Measurements from ENCODE around the gene FABP3.

The FABP3 gene

DNA sequence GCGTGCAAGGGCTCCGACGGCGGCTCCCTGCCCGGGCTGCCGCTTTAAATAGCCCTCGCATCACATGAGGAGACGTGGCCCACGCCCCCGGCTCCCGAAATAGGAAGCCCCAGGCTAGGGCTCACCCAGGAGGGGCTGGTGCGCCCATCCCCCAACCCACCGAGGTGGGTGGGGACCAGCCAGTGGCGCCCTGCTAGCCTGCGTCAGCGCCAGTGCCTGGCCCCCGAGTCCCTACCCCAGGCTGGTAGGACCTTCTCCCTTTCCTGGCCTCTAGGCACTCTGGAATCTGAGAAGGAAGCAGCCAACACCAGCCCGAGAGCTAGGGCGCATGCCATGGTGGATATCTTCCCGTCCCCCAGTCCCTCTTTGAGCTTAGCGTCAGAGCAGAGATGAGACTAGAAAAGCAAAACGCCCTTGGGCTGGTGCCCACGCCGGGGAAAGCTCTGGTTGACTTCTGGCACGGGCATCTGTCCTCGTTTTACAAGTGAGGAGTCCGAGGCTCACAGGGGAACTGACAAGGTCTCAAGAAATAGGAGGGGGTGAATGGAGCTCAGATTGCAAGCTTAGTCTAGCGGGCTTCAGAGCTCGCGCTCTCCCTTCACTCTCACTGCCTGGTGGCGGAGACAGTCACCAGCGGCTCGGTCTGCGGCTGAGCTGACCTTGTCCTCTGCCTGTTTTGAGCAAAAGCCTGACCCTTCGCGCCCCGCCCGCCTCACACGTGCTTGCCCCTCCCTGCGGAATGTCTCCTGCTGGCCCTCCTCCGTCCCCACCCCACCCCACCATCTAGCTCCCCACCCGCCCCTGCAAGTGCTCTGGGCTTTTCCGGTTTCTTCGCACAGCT is at the start of gene FABP3:
Gene FABP3 (minus strand): TSS at position 21 of the 841 bp plus-strand sequence. CDS start 62 bp downstream, outside the sequence.
- DNase-seq (ENCODE audit: low read depth) = peak; percentile 9

DNA sequence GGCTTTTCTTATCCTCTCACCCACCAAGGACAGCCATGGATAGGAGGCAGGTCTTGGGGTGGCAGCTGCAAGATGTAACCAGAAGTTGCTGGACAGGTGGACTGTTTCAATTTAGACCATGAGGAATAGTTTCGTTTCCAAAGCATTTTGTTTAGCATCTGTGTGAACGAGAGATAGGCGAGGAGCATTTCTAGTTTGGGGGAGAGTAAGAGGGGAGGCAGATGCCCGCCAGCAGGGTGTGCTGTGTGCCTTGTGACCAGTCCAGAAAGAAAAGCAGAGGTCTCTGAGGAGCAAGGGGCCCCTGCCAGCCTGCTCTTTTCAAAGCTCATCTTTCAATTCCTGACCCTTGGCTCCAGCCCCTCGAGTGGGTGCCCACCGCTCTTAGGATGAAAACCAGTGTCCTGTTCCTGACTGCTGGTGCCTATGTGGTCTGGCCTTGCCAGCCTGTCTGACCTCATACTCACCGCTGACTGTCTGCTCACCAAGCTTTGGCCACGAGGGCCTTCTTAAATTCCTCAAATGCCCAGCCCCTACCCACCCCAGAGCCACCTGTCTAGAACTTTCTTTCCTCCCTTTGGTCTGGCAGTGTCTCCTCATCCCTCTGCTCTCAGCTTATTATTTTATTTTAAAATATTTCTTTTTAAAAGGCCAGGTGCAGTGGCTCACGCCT is 48.6 kb upstream of the FABP3 start:
- DNase-seq (ENCODE audit: low read depth) = no peak

DNA sequence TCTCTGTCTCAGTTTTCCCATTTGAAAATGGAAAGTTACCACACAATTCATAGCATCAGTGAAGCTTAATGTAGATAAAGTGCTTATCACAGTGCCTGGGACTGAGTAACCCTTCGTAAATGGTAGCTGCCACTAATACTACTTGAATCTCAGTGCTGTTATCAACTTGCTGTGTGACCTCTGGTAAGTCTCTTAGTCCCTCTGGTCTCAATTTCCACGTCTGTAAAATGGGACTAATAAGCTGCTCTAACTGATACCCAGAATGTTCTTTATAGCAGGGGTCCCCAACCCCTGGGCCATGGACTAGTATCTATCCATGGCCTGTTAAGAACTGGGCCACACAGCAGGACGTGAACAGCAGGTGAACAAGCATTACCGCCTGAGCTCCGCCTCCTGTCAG is 47.8 kb upstream of the FABP3 start:
- no peak for DNase-seq (ENCODE audit: low read depth)

DNA sequence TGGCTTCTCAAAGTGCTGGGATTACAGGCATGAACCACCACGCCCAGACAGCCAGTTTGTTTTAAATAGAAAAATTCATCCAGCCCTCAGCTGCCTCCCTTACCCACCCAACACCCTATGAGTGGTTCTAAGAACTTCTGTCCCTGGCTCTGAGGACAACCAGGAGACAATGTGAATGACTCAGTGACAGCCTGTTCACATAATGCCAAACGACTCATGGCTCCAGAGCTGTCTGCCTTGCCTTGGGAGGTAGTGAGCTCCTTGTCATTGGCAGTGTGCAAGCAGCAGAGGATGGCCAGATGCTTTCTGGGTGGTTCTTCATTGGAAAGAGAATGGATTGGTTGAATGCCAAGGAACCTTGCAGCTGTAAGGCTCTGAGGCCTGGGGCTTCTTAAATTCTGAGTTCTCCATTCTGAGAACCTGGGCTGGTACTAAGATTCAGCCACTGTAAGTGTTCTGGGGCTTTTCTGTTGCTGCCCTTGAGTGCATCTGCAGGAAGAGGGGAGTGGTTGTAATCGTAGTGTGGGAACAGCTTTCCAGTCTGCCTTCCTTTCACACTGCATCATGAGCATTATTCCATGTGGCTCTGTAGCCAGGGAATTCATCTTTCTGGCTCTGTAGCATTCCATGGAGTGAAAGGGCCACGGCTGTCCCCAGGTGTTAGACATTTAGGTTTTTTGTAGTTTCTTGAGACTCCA is 45.9 kb upstream of the FABP3 start:
- no peak for DNase-seq (ENCODE audit: low read depth)

DNA sequence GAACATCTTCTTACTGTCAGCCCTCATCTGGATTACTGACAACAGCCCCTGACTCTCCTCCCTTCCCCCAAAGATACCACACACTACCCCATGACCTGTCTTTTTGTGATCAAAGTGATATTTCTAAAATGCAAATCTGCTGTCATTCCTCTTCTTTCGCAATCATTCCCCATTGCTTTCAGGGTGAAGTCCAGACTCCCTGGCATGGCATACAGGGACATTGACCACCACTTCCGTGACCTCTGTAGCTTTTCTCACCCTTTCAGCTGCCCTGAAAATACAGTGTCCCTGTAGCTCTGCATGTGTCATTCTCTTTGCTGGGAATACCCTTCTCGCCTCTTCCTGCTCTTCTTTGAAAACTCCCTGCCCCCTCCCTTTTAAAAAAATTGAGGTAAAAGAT is 44.3 kb upstream of the FABP3 start:
- no peak for DNase-seq (ENCODE audit: low read depth)

DNA sequence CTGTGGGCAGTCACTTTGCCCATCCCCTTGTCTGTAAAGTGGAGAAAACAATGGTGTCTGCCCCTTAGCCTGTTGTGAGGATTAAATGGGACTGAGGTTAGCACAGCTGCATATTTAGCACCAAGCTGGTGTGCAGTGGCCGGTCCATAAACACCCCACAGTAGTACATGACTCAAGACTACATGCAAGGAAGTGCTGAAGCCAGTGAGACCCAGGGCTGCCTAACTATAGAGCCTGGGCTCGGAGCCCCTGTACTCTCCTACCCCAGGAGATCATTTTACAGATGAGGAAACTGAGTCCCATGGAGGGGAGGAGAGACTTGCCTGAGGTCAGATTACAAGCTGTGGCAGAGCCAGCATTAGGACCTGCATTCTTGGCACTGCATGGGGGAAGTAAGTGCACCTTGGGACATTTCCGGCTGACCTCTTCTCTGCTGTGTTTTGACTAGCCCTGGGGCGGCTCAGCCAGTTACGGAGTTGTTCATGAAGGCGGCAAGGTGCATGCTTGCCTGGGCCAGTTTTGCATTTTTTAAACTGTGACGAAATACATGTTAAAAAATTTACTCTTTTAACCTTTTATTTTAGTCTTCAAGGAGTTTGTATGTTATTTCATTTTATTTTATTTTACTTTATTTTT is 43.3 kb upstream of the FABP3 start:
- DNase-seq (ENCODE audit: low read depth) = no peak

DNA sequence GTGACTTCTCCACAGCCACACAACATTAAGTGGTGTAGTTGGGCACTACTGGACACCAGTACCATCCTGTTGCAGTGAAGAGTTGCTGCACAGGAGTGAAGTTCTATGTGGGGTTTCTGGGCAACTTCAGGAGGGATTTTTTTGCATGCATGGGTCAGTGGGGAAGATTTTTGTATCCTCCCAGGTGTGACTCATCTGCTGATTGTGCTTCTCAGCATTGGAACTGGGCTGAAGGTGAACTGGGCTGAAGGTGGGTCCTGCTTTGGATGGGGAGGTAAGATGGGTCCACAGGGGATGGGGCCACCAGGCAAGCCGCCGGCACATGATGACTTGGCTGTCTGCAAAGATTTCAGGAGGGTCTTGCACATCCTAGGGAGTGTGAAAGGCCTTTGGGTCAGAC is 42.8 kb upstream of the FABP3 start:
- no peak for DNase-seq (ENCODE audit: low read depth)

DNA sequence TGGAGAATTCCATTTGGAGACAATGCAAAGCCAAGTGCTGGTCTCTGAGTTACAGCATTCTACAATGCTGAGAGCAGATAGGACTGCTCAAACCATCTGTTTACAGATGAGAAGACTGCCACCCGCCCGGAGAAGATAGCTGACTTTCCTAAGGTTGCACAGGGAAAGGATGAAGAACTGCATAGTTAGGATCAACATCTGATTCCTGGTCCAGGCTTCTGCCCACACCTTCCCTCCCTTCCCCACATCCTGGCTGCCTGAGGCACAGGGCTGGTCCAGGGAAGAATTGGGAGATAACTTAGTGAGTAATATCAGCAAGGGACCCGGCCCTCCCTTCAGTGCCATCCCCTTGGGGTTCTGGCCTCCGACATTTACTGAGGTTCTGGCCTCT is 42.1 kb upstream of the FABP3 start:
- no peak for DNase-seq (ENCODE audit: low read depth)

DNA sequence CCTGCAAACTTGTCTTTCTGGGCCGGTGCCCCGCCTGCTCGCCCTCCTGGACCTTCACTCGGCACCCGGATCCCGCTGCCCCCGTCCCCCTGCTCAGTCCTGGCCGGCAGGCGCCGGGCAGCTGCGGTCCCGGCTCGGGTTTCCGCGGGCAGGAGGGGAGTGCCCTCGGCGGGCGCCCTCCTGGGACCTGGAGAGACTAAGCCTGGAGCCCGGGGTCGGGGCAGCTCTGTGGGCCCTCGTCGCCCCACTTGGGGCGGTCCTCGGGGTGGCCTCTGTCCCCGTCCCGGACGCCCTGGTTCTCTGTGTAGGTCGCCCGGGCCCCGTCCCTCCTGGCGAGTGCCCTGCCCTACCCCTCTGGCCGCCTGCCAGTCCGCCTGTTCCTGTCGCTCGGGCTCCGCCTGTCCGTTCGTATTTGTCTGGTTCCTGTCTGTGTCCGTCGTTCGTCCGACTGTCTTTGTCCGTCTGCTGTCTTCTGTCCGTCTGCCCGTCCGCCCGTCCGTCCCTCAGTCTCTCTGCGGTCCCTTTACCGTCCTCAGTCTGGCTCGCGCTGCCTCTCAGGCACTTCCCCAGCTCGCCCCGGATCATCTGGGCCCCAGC is 40.6 kb upstream of the FABP3 start:
- no peak for DNase-seq (ENCODE audit: low read depth)

DNA sequence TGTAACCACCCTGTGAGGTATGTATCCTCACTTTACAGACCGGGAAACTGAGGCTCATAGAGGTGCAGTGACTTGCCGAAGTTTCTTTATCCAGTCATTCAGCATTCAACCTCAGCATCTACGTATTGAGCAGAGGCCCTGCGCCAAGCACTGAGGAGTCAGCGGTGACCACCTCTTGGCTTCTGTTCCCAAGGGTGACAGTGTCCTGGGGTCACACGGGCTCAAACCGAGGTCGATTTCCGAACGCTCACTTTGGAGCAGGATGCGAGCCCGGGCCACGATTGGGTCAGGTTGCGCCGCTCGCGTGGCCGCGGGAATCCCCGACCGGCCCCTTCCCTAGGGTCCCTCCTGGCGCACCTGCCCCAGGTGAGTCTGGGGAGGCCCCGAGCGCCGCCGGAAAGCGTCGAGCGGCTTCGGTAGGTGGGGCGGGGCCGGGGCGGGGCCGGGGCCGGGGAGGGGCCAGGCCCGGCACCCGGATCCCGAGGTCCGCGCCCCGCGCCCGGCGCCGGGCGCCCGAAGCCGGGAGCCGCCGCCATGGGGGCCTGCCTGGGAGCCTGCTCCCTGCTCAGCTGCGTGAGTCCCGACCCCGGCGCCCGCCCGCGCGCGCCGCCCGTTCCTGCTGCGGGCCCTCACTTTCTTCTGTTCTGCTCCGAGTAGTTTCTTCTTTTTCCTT is 40.0 kb upstream of the FABP3 start, which contains the start of gene SERINC2:
Gene SERINC2 (plus strand): TSS at position 482 of the 673 bp plus-strand sequence. CDS start 53 bp downstream, at position 535.
- no peak for DNase-seq (ENCODE audit: low read depth)

DNA sequence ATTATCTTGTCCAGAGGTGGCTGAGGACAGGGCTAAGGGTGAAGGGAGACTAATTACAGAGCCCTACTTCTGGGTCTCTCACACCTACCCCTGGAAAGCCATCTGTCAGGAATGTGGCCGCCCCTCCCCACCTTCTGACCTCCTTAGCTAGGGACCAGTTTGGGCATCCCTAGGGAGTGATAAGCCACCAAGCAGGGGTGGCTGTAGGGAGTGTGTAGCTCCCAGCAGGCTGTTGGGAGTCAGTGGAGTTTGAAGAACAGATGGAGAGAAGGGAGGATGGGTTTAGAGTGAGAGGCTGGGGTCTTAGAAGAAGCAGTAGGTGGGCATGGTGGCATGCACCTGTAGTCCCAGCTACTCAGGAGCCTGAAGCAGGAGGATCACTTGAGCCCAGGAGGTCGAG is 39.3 kb upstream of the FABP3 start:
- no peak for DNase-seq (ENCODE audit: low read depth)

DNA sequence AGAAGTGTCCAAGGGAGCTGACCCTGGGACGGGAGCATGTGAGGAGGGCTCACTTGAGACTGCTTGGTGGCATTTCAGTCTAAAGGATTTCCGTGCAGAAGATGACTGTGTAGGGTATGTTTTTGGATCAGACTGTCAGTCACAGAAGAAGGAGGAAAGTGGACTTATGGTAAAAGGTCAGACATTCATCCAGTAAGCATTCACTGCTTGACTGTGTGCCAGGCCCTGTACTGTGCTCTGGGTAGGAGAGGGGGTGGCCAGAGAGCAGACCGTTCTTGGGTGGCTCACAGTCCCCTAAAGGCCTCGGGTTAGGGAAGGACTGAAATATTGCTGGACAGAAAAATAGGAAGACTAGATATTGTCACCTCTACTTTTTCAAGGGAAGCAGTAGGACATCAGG is 38.0 kb upstream of the FABP3 start:
- no peak for DNase-seq (ENCODE audit: low read depth)

DNA sequence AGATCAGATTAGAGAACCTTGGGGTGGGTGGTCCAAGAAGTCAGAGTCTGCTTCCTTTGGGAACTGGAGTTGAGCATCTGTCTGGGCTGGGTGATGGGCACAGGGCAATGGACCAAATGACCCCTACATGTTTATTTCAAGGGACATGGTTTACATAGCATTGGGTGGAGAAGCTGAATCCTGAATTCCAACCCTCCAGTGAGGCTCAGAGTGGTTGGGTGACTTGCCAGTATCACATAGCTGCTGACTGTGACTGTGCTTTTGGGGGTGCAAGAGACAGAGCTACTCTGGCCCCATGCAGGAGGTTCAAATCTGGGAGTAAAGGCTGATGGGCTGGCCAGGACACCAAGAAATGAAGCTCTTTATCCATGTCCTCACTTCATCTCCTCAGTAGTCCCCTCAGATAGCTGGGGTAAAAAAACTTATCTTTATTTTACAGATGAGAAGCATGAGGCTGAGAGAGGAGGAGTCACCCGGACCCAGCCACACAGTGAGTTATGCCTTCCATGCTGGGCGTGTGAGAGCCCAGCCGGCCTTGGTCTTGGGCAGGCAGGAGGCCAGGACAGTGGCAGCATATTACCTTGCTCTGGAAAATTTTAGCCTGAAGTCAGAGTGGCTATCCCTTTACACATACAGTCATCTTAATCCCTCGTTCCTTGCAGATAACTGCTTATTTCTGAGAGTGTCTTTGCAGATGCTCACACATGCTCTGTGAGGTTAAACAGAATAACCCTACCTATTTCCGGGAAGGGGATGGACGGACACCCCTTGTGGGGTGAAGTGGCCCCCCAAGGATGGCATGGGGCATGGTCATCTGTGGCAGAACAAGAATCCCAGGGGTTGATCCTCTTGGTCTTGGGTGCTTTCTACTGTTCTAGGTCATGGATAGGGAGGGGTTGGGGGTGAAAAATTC is 37.3 kb upstream of the FABP3 start:
- no peak for DNase-seq (ENCODE audit: low read depth)

DNA sequence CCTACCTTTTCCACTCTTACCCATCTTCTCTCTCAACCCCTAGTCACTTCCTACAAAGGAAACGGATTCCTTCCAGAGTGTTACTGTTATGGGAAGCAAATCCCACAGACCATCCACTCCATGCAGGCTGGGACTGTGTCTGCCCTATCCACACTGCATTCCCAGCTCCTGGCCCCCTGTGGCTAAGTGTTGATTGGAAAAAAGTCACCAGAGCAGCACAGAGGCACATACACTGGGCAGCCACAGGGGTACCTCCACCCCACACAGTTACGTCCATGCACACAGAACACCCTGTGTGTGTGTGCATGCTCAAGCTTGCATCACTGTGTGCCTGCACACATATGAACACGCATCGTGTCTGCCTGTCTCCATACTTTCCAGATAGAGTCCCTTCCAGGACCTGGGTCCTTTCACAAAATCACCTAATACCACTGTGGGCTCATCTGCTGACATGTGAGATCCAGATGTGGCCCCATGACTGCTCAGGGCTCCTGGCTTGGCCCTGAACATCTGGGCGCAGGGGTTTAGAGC is 36.0 kb upstream of the FABP3 start:
- DNase-seq (ENCODE audit: low read depth) = no peak

DNA sequence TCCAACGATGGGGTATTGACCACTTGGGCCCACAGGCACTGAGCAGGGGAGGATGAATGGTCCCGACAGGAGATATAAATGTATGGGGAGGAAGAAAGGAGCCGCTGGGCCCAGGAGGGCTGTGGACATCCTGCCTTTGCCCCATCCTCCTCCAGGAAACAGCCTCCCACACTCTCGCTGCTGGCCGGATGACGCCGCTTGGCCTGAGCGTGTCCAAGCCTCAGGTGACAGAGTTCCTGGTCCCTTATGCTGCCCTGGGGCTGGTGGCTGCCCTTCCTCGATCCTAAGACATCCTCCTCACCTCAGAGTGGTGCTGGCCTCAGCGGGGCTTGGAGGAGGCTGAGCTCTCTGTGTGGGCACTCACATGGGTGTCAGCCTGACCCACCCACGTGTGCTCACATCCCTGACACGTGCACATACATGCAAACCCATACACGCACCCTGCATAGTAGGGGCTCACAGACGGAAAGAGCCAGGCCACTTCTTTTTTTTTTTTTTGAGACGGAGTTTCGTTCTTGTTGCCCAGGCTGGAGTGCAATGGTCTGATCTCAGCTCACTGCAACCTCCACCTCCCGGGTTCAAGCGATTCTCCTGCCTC is 34.3 kb upstream of the FABP3 start:
- no peak for DNase-seq (ENCODE audit: low read depth)

DNA sequence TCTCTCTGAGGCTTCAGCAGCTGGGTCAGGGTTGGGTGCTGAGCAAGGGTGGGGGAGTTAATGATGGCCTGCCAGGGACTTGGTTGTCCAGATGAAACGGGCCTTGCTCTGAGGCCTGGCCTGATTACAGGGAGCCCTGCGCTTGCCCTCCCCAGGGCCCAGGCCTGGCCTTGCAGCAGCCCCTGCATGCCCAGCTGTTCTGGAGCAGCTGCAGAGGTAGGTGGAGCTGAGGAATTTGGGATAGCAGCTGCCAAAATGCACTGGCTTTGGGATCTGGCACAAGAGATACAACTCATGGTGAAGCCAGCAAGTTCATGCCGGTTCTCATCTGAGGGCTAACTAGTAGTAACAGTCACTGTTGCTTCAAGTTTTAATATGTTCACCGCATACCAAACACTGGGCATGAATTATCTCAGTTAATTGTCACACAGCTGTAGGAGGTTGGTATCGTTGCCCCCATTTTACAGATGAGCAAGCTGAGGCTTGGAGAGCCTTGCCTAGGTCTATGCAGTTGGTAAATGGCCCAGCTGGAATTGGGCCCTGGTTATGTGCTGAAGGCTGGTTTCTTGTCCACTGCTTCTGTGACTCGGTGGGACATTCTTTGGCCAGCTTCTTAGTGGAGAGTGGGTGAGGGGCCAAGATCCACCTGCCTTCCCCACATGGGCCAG is 32.8 kb upstream of the FABP3 start:
- no peak for DNase-seq (ENCODE audit: low read depth)

DNA sequence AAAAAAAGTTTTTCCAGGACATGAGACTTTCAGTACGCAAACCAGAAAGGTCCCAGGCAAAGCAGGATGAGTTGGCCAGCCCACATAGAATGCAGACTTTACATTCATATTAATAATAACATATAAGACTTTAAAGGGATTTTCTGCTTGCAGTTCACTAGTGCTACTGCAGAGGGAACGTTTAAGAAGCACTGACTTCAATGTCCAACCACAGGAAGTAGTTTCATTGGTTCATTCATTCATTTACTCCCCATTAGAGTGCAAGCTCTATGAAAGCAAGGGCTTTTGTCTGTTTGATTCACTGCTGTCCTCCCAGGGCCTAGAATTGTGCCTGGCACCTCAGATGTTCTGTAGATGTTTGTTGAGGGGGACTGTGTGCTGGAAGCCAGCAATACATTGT is 28.4 kb upstream of the FABP3 start:
- DNase-seq (ENCODE audit: low read depth) = no peak

DNA sequence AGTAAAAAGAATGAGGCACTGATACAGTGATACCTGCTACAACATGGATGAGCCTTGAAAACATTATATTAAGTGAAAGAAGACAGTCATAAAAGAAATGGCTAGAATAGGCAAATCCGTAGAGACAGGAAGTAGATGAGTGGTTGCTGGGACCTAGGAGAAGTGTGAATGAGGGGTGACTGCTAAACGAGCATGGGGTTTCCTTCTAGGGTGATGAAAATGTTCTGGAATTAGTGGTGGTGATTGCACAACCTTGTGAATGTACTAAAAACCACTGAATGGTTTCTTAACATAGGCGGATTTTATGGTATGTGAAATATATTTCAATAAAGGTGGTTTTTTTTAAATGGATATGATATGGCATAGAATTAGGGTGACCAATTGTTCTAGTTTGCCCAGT is 27.5 kb upstream of the FABP3 start:
- DNase-seq (ENCODE audit: low read depth) = no peak

DNA sequence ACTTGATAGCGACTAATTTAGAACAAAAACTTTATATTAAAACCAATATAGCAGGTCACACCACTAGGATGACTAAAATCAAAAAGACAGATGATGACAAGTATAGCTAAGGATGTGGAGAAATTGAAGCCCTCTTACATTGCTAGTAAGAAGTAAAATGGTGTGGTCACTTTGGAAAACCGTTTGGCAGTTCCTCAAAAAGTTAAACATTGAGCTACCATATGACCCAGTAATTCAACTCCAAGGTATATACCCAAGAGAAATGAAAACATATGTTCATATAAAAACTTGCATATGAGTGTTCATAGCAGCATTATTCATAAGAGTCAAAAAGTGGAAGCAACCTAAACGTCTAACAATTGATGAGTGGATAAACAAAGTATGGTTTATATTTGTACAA is 27.1 kb upstream of the FABP3 start:
- DNase-seq (ENCODE audit: low read depth) = no peak

All from activated T-cell treated with anti-CD3 and anti-CD28 coated beads for 48 hours (primary cell).